GM18507 (cell line): ENCODE measurements around the gene SERBP1.
A peak's percentile ranks its signal among the peaks of the same experiment; 100 is the strongest.
"Not testable (repeated sequence)": the region's sequence is repeated elsewhere in the genome, so short reads cannot be mapped to it uniquely, and the experiment has no call there.

Source experiments
- DNase-seq: peaks from one replicate; pipeline ENCODE4 v3.0.0; 2011; ENCODE audit warnings: low read depth; ENCODE audit not compliant: insufficient read length; ENCODE audit errors: extremely low spot score
- FAIRE-seq: peaks from 2 replicates; lab custom pipeline; 2011; peaks lifted over from hg19 to GRCh38; lab: Jason Lieb, UNC

The SERBP1 gene

GRCh38 chr1:67430358-67431155 lies at the start of gene SERBP1:
Gene SERBP1, minus strand, starts transcription at chr1:67430402. Its CDS starts 102 bp downstream, at chr1:67430300.
- DNase-seq: peak; percentile 89
- peak; percentile 100 for FAIRE-seq

GRCh38 chr1:67479146-67479891 lies 49.1 kb upstream of the SERBP1 start:
- FAIRE-seq: no peak
- DNase-seq: no peak

DNA sequence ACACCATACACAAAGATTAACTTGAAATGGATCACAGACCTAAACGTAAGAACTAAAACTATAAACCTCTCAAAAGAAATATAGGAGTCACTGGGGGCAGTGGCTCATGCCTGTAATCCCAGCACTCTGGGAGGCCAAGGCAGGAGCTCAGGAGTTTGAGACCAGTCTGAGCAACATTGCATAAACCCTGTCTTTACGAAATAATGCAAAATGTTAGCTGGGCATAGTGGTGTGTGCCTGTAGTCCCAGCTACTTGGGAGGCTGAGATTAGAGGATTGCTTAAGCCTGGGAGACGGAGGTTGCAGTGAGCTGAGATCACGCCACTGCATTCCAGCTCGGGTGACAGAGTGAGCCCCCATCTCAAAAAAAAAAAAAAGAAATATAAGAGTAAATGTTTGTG lies 46.7 kb upstream of the SERBP1 start:
- FAIRE-seq (no peak), DNase-seq (no peak)

DNA sequence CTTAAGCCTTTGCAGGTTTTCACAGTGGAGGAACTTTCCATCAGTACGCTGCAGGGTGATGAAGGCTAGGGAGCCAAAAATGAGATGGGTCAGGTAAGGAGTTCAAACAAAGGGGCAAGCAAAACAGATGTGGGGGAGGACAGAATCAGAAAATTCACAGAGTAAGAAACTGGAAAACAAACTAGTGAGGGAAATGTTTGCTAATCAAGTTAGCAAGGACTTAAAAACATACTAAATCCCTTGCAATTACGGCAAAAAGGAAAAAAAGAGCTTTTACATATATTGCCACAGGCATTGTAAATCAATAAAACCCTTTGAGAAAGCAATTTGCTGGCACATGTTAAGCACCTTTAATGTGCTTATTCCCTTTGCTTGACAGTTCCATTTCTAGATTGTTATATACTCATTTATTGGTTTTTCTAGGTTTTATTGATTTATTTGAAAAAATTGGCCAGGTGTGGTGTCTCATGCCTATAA lies 45.8 kb upstream of the SERBP1 start:
- DNase-seq: no peak
- FAIRE-seq: no peak

GRCh38 chr1:67472056-67472455 lies 41.9 kb upstream of the SERBP1 start:
- DNase-seq (no peak), FAIRE-seq (no peak)

DNA sequence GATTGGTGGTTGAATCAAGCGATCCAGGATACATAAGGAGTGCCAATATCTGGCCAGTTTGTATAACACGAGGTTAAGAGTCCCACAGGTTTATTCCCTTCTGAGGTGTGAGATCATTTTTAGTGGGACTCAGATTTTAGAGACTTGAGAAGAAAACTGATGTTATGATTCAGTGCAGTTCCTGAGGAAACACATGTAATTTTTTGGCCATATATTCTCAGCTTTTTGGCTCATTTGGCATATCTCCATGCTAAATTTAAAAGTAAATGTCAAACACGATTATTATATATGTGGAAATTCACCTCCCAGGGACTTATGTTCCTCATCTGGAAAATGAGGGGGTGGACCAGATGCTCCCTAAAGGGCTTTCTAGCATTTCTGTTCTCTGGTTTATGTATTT lies 39.2 kb upstream of the SERBP1 start:
- FAIRE-seq (no peak), DNase-seq (no peak)

DNA sequence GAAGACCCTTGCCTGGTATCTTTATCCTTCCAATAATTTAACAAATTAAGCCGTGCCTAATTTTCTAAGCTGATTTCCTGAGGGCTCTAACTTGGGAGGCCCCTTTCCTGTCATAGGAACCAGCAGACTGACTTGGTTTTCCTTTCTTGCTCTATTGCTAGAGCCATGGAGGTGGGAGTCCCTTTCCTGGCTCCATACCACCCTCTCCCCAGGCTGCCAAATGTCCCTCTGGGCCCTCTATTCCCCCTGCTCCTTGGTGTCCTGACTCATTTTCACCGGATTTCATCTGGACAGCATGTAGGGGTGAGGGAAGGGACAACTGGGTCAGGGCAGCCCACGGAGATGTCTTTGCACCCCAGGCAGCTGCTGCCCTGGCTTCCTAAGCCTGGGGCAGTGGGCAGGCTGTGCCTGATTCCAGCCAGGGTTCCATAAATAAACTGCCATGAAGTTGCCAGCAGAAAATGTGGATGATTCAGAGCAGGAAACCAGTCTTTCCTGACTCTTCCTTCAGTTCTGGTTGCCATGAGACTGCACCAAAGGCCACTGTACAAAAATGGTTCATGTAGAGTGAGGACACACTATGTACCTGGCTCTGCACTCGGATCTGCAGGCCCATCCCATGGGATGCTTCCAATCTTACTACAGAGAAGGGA lies 38.0 kb upstream of the SERBP1 start:
- FAIRE-seq (no peak), DNase-seq (no peak)

DNA sequence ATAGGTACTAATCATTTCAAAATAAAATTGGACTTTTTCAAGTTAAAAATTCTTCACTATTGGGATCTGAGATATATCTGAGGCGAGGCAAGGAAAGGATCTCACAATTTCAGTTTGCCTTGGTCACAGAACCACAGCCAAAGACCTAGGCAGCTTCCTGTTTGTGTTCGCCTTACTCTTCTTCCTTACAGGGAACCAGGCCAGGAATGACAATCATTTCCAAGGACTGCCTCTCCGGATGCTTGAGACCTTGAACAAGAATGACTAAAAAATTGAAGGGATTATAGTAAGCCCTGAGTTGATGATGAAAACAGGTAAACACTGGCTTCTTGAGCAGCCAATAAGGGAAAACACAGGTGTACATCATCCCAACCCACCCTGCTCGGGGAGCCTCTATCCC lies 35.2 kb upstream of the SERBP1 start:
- DNase-seq (no peak), FAIRE-seq (no peak)

DNA sequence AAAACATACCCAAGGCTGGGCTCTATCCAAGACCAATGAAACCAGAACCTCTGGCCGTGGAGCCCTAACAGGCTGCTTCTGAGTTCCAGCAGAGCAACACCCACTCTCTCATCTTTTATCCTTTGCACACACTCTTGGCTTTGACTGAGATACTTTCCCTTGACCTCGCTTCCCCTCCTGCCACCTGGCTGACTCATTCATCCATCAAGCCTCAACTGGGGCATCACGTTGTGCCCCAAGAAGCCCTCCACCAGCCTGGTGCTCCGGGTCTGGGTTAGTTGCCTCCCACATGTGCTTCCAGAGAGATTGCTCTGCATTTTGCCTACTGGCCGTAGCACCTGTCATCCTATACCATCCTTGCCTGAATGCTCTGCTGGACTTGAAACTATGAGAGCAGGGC lies 34.5 kb upstream of the SERBP1 start:
- FAIRE-seq (no peak), DNase-seq (no peak)

DNA sequence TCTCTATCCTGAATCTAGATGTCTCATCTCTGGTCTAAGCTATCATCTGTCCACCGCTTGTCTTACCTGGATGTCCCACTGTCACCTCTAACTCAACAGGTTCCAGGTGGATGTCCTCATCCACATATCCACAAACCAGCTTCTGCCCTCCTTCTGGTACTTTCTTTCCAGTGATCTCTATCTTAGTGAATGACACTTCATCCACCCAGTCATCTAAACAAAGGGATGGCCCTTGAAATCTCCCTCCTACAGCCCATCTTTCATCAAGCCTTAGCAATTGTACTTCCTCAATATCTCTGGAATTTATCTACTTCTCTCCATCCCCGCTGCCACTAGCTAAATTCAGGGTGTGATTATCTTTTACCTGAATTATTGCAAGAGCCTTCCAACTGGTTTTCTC lies 33.9 kb upstream of the SERBP1 start:
- no peak for FAIRE-seq
- DNase-seq: no peak

DNA sequence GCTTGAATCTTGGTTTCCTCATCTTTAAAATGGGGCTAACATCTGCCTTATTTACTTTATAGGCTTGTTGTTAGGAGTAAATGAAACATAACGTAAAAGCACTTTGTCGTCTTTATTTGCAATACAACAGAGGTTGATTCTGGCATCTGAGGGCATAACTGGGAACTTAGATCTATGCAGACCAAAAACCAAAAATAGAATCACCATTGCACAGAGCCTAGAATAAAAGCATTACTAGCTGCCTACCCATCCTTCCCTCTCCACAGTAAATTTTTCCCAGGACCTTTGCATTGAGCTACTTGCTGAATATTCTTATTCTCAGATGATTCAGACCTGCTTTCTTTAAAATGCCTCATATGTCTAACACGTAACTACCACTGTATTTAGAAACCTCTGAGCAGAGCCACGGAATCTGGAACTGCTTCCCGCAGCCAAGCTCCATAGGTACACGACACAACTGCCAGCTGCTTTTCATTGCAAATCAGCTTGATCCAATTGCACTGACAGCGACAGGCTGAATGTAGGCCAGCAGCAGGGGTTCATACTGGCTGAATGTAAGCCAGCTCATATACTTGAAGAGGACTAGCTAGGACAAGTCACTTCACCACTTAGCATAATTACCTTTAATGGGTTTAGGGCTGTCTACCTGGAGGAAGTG lies 33.2 kb upstream of the SERBP1 start:
- DNase-seq (no peak), FAIRE-seq (no peak)

GRCh38 chr1:67460676-67461500 lies 30.7 kb upstream of the SERBP1 start:
- no peak for FAIRE-seq
- no peak for DNase-seq

DNA sequence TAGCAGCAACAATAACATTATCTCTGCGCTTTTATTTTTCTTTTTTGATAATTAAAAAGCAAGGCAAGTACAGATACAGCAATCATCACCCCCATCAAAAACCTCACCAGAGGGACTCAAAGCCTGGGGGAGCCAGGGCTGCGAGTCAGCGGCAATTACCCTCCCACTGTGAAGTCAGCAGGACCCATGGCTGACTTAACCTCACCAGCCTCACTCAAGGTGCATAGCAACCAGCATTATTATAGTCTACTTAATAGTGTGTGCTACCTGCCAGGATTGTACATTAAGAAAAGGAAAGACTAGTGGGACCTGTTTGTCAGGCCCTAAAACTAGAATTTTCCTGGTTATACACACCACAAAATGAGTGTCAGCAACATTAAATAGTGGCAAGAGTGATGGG lies 28.9 kb upstream of the SERBP1 start:
- no peak for DNase-seq

GRCh38 chr1:67458663-67459062 lies 28.5 kb upstream of the SERBP1 start:
- no peak for DNase-seq
- FAIRE-seq: no peak

More for the DNA sequence above, 28.9 kb upstream of the SERBP1 start:
- no peak for FAIRE-seq

- DNase-seq (no peak), FAIRE-seq (no peak)
Measured at GRCh38 chr1:67457247-67457646, 27.0 kb upstream of the SERBP1 start.

- DNase-seq (no peak), FAIRE-seq (no peak)
Measured at GRCh38 chr1:67451815-67452214, 21.6 kb upstream of the SERBP1 start.

GRCh38 chr1:67451356-67451755 lies 21.2 kb upstream of the SERBP1 start:
- DNase-seq (no peak), FAIRE-seq (no peak)

- FAIRE-seq: no peak
- DNase-seq: no peak
Measured at GRCh38 chr1:67446893-67447292, 16.7 kb upstream of the SERBP1 start.

DNA sequence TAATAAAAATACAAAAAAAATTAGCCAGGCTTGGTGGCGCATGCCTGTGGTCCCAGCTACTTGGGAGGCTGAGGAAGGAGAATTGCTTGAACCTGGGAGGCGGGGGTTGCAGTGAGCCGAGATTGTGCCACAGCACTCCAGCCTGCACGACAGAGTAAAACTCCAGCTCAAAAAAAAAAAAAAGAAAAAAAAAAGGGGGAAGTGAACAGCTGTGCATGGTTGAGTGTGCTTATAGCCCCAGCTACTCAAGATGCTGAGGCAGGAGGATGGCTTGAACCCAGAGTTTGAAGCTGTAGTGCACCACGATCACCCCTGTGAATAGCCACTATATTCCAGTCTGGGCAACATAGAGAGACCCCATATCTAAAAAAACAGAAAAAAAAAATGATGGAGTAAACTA lies 15.8 kb upstream of the SERBP1 start:
- not testable (repeated sequence) for DNase-seq, FAIRE-seq
